ENCODE data around the gene CFAP161.

DNA sequence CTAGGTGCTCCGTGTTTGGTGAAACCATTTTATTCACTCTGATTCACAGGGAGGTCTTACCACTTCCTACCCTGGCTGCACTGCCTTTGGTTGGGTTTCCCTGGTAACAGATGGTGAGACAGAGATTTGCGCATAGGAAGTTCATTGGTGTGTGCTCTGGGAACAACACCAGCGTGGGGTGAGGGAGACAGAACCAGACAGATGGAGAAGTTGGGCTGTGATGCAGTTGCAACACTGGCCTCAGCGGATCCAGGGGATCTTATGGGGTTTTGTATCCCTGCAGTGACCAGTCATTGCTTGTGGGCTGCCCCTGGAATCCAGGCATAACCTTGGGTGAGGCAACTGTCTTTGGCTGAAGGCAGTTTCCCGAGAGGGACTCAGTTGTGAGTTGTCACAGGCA lies 50.1 kb downstream of the CFAP161 start:
- TF ChIP-seq TCF7L2 (IDR thresholded peaks at IDR 0.05; ENCODE audit: low read depth, low read length) (no peak), REST (IDR thresholded peaks at IDR 0.05; ENCODE audit: insufficient read depth in 1 of 2, low read depth in 2 of 2, low read length in 1 of 2) (no peak), POLR2AphosphoS5 (IDR thresholded peaks at IDR 0.05; ENCODE audit: low read depth, low read length) (no peak), SIN3A (IDR thresholded peaks at IDR 0.05; ENCODE audit: borderline replicate concordance, insufficient read depth, low read depth, low read length) (no peak)
- TF ChIP-seq, protein P1, sequence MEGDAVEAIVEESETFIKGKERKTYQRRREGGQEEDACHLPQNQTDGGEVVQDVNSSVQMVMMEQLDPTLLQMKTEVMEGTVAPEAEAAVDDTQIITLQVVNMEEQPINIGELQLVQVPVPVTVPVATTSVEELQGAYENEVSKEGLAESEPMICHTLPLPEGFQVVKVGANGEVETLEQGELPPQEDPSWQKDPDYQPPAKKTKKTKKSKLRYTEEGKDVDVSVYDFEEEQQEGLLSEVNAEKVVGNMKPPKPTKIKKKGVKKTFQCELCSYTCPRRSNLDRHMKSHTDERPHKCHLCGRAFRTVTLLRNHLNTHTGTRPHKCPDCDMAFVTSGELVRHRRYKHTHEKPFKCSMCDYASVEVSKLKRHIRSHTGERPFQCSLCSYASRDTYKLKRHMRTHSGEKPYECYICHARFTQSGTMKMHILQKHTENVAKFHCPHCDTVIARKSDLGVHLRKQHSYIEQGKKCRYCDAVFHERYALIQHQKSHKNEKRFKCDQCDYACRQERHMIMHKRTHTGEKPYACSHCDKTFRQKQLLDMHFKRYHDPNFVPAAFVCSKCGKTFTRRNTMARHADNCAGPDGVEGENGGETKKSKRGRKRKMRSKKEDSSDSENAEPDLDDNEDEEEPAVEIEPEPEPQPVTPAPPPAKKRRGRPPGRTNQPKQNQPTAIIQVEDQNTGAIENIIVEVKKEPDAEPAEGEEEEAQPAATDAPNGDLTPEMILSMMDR (IDR thresholded peaks at IDR 0.05) = no peak
